SH-SY5Y (cell line): ENCODE data around the gene EXOSC2.

Source experiments
- GATA2 ChIP-seq: IDR thresholded peaks from 2 replicates; pipeline ENCODE4 v1.6.1; 2011; ENCODE audit warnings: mild to moderate bottlenecking, low read depth, low read length
- GATA3 ChIP-seq: IDR thresholded peaks from 2 replicates; pipeline ENCODE4 v1.6.1; 2011; ENCODE audit warnings: low read depth, mild to moderate bottlenecking, low read length, moderate library complexity

DNA sequence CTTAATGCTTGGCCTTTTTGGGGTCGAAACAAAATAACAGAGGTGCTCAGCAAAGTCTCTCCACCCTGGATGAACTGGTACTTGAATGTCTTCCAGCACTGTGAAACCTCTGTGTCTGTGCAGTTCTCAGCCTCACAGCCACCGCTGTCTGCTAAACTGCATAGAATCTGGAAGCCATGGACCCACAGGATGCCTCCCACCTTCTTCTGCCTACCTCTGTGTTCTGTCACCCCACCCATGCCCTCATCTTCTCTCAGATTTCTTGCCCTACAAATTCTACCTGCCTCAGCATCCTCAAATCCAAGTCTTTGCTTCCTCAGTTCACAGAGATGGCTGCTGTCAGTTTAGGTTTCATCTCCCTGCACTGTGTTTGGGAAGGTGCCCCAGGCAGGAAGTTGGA, 35.6 kb downstream of the EXOSC2 start:
- TF ChIP-seq GATA2 (no peak), GATA3 (no peak)
